ENCODE data around the gene SLC30A5.

GRCh38 chr5:69129413-69129812, 35.6 kb downstream of the SLC30A5 start:
- TF ChIP-seq, protein P1, sequence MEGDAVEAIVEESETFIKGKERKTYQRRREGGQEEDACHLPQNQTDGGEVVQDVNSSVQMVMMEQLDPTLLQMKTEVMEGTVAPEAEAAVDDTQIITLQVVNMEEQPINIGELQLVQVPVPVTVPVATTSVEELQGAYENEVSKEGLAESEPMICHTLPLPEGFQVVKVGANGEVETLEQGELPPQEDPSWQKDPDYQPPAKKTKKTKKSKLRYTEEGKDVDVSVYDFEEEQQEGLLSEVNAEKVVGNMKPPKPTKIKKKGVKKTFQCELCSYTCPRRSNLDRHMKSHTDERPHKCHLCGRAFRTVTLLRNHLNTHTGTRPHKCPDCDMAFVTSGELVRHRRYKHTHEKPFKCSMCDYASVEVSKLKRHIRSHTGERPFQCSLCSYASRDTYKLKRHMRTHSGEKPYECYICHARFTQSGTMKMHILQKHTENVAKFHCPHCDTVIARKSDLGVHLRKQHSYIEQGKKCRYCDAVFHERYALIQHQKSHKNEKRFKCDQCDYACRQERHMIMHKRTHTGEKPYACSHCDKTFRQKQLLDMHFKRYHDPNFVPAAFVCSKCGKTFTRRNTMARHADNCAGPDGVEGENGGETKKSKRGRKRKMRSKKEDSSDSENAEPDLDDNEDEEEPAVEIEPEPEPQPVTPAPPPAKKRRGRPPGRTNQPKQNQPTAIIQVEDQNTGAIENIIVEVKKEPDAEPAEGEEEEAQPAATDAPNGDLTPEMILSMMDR (IDR thresholded peaks at IDR 0.05), result no peak
- no peak for TF ChIP-seq POLR2A (IDR thresholded peaks at IDR 0.05)
